Dendritic cell treated with granulocyte-macrophage colony-stimulating factor and Interleukin-4, amounts not matched to agents 40 ng/mL and 50 ng/mL, for 4 days (primary cell): ENCODE results near the gene LCT.

Experiments
- H3K27ac Mint-ChIP-seq: one replicate; pipeline ENCODE4 v1.8.0; 2022; ENCODE audit warnings: mild to moderate bottlenecking, mixed read lengths
- H3K27me3 Mint-ChIP-seq: one replicate; pipeline ENCODE4 v1.8.0; 2022; ENCODE audit warnings: mild to moderate bottlenecking, mixed read lengths
- H3K36me3 Mint-ChIP-seq: one replicate; pipeline ENCODE4 v1.8.0; 2022; ENCODE audit warnings: low read depth, mixed read lengths
- H3K4me1 Mint-ChIP-seq: one replicate; pipeline ENCODE4 v1.8.0; 2022; ENCODE audit warnings: low read depth, mixed read lengths
- H3K4me3 Mint-ChIP-seq: one replicate; pipeline ENCODE4 v1.8.0; 2022; ENCODE audit warnings: mild to moderate bottlenecking, moderate library complexity, mixed read lengths
- H3K9me3 Mint-ChIP-seq: one replicate; pipeline ENCODE4 v1.8.0; 2022; ENCODE audit warnings: mixed read lengths
- intact Hi-C: fragments of 100-400 bp; cut with micrococcal nuclease; formaldehyde crosslinking; loops from one replicate; pipeline ENCODE4 v1.15.0; 2022

The LCT gene

GRCh38 chr2:135773917-135774316, 63.1 kb downstream of the LCT start:
- H3K36me3 Mint-ChIP-seq: peaks cover 94% of the 10 kb centered on the region
- peaks cover 5% of the 10 kb centered on the region for H3K4me1 Mint-ChIP-seq
- H3K9me3 Mint-ChIP-seq: no peaks in the 10 kb centered on the region
- H3K27ac Mint-ChIP-seq: no peak overlapping the region
- intact Hi-C loops: no loop called here
- H3K4me3 Mint-ChIP-seq: no peak overlapping the region
- no peaks in the 10 kb centered on the region for H3K27me3 Mint-ChIP-seq

GRCh38 chr2:135773319-135773718, 63.7 kb downstream of the LCT start:
- Mint-ChIP-seq H3K4me3 (no peak overlapping the region), H3K27ac (peak overlapping the region; percentile 58), H3K27me3 (no peaks in the 10 kb centered on the region), H3K4me1 (peaks cover 5% of the 10 kb centered on the region), H3K36me3 (peaks cover 95% of the 10 kb centered on the region), H3K9me3 (no peaks in the 10 kb centered on the region)
- intact Hi-C loops: no loop called here

- no peak overlapping the region for H3K27ac Mint-ChIP-seq
- H3K27me3 Mint-ChIP-seq: no peaks in the 10 kb centered on the region
- peaks cover 97% of the 10 kb centered on the region for H3K36me3 Mint-ChIP-seq
- H3K9me3 Mint-ChIP-seq: no peaks in the 10 kb centered on the region
- H3K4me3 Mint-ChIP-seq: no peak overlapping the region
- intact Hi-C loops: no loop called here
- peaks cover 5% of the 10 kb centered on the region for H3K4me1 Mint-ChIP-seq
Measured at GRCh38 chr2:135768863-135769262, 68.1 kb downstream of the LCT start.

GRCh38 chr2:135762530-135762929, 74.5 kb downstream of the LCT start:
- Mint-ChIP-seq H3K27ac (no peak overlapping the region), H3K9me3 (no peaks in the 10 kb centered on the region), H3K36me3 (peaks cover 96% of the 10 kb centered on the region)

GRCh38 chr2:135762022-135762421, 75.0 kb downstream of the LCT start:
- no peak overlapping the region for H3K4me3 Mint-ChIP-seq
- H3K36me3 Mint-ChIP-seq: peaks cover 96% of the 10 kb centered on the region
- no peak overlapping the region for H3K27ac Mint-ChIP-seq
- no peaks in the 10 kb centered on the region for H3K27me3 Mint-ChIP-seq
- intact Hi-C loops: no loop called here
- H3K9me3 Mint-ChIP-seq: peaks cover 2% of the 10 kb centered on the region
- no peaks in the 10 kb centered on the region for H3K4me1 Mint-ChIP-seq

More at GRCh38 chr2:135762530-135762929, 74.5 kb downstream of the LCT start:
- intact Hi-C loops: no loop called here
- H3K4me1 Mint-ChIP-seq: no peaks in the 10 kb centered on the region
- no peak overlapping the region for H3K4me3 Mint-ChIP-seq
- no peaks in the 10 kb centered on the region for H3K27me3 Mint-ChIP-seq

- Mint-ChIP-seq H3K36me3 (peaks cover 92% of the 10 kb centered on the region), H3K4me3 (no peak overlapping the region), H3K27me3 (no peaks in the 10 kb centered on the region), H3K27ac (no peak overlapping the region), H3K4me1 (no peaks in the 10 kb centered on the region), H3K9me3 (peaks cover 13% of the 10 kb centered on the region)
- intact Hi-C loops: loop anchor here (10.0 kb wide), 1 partner anchor 592 kb away; no protein-coding TSS in a partner anchor
Measured at GRCh38 chr2:135756692-135757091, 80.3 kb downstream of the LCT start.

GRCh38 chr2:135755573-135755972, 81.4 kb downstream of the LCT start:
- intact Hi-C loops: loop anchor here (10.0 kb wide), 1 partner anchor 591 kb away; no protein-coding TSS in a partner anchor
- H3K27ac Mint-ChIP-seq: no peak overlapping the region
- H3K27me3 Mint-ChIP-seq: no peaks in the 10 kb centered on the region
- H3K4me1 Mint-ChIP-seq: no peaks in the 10 kb centered on the region
- H3K4me3 Mint-ChIP-seq: no peak overlapping the region
- peaks cover 13% of the 10 kb centered on the region for H3K9me3 Mint-ChIP-seq
- peaks cover 91% of the 10 kb centered on the region for H3K36me3 Mint-ChIP-seq

GRCh38 chr2:135745545-135745944, 91.4 kb downstream of the LCT start:
- Mint-ChIP-seq H3K4me3 (no peak overlapping the region), H3K27ac (no peak overlapping the region), H3K27me3 (no peaks in the 10 kb centered on the region), H3K4me1 (peaks cover 22% of the 10 kb centered on the region), H3K9me3 (no peaks in the 10 kb centered on the region), H3K36me3 (peaks cover 59% of the 10 kb centered on the region)
- intact Hi-C loops: loop anchor here (10.0 kb wide), 1 partner anchor 649 kb away; no protein-coding TSS in a partner anchor

GRCh38 chr2:135744760-135745314, 92.1 kb downstream of the LCT start:
- Mint-ChIP-seq H3K4me3 (no peak overlapping the region), H3K27ac (no peak overlapping the region), H3K36me3 (peaks cover 54% of the 10 kb centered on the region), H3K4me1 (peaks cover 22% of the 10 kb centered on the region), H3K9me3 (no peaks in the 10 kb centered on the region), H3K27me3 (no peaks in the 10 kb centered on the region)
- intact Hi-C loops: loop anchor here (5.0 to 10.0 kb wide), 2 partner anchors 650 to 828 kb away; partner anchors contain the start of gene CCNT2

GRCh38 chr2:135743860-135744259, 93.1 kb downstream of the LCT start:
- H3K36me3 Mint-ChIP-seq: peaks cover 45% of the 10 kb centered on the region
- H3K9me3 Mint-ChIP-seq: no peaks in the 10 kb centered on the region
- peak overlapping the region; percentile 25 for H3K4me3 Mint-ChIP-seq
- no peak overlapping the region for H3K27ac Mint-ChIP-seq
- intact Hi-C loops: loop anchor here (2.0 to 10.0 kb wide), 3 partner anchors 131 to 827 kb away; partner anchors contain the start of gene CCNT2
- peaks cover 22% of the 10 kb centered on the region for H3K4me1 Mint-ChIP-seq
- H3K27me3 Mint-ChIP-seq: no peaks in the 10 kb centered on the region

- H3K27me3 Mint-ChIP-seq: no peaks in the 10 kb centered on the region
- H3K4me1 Mint-ChIP-seq: peaks cover 22% of the 10 kb centered on the region
- peaks cover 29% of the 10 kb centered on the region for H3K36me3 Mint-ChIP-seq
- intact Hi-C loops: loop anchor here (2.0 to 10.0 kb wide), 3 partner anchors 132 to 825 kb away; partner anchors contain the start of gene CCNT2
- H3K9me3 Mint-ChIP-seq: no peaks in the 10 kb centered on the region
- peak overlapping the region; percentile 94 for H3K4me3 Mint-ChIP-seq
- peak overlapping the region; percentile 95 for H3K27ac Mint-ChIP-seq
Measured at GRCh38 chr2:135742325-135742757, 94.6 kb downstream of the LCT start.

GRCh38 chr2:135741395-135742324, 95.3 kb downstream of the LCT start, which contains the start of gene UBXN4:
Gene UBXN4 (plus strand): TSS chr2:135741855. CDS start chr2:135741930, 75 bp downstream.
- peaks cover 18% of the 10 kb centered on the region for H3K4me1 Mint-ChIP-seq
- intact Hi-C loops: loop anchor here (1.0 to 10.0 kb wide), 5 partner anchors 133 to 824 kb away; partner anchors contain the start of genes CCNT2 and RAB3GAP1
- H3K9me3 Mint-ChIP-seq: no peaks in the 10 kb centered on the region
- peaks cover 23% of the 10 kb centered on the region for H3K36me3 Mint-ChIP-seq
- H3K27ac Mint-ChIP-seq: peak within 1 kb of the TSS; percentile 95
- H3K27me3 Mint-ChIP-seq: no peaks in the 10 kb centered on the region
- H3K4me3 Mint-ChIP-seq: peak within 1 kb of the TSS; percentile 94

GRCh38 chr2:135741043-135741394, 96.0 kb downstream of the LCT start:
- H3K27ac Mint-ChIP-seq: no peak overlapping the region
- peaks cover 16% of the 10 kb centered on the region for H3K36me3 Mint-ChIP-seq
- intact Hi-C loops: loop anchor here (1.0 to 10.0 kb wide), 4 partner anchors 211 to 824 kb away; partner anchors contain the start of genes CCNT2 and RAB3GAP1
- H3K4me1 Mint-ChIP-seq: peaks cover 11% of the 10 kb centered on the region
- no peaks in the 10 kb centered on the region for H3K9me3 Mint-ChIP-seq
- H3K27me3 Mint-ChIP-seq: no peaks in the 10 kb centered on the region
- no peak overlapping the region for H3K4me3 Mint-ChIP-seq

- no peak overlapping the region for H3K27ac Mint-ChIP-seq
- intact Hi-C loops: loop anchor here (5.0 to 10.0 kb wide), 2 partner anchors 655 to 823 kb away; partner anchors contain the start of gene CCNT2
- H3K27me3 Mint-ChIP-seq: no peaks in the 10 kb centered on the region
- peaks cover 10% of the 10 kb centered on the region for H3K4me1 Mint-ChIP-seq
- H3K4me3 Mint-ChIP-seq: no peak overlapping the region
- no peaks in the 10 kb centered on the region for H3K9me3 Mint-ChIP-seq
- peaks cover 13% of the 10 kb centered on the region for H3K36me3 Mint-ChIP-seq
Measured at GRCh38 chr2:135740206-135740605, 96.8 kb downstream of the LCT start.
